GM18498 (cell line): Measurements from ENCODE around the gene EPYC.
A peak's percentile ranks its signal among the peaks of the same experiment; 100 is the strongest.

Source experiments
- ATAC-seq: cut with Tn5 transposase; IDR thresholded peaks from one replicate; pipeline ENCODE4 v1.9.1; 2021; ENCODE audit warnings: mild to moderate bottlenecking, moderate library complexity; ENCODE audit not compliant: unreplicated experiment

EPYC gene

GRCh38 chr12:90959032-90959431 lies 45.7 kb downstream of the EPYC start:
- no peak for ATAC-seq

GRCh38 chr12:90958347-90958746 lies 46.4 kb downstream of the EPYC start:
- ATAC-seq = no peak

DNA sequence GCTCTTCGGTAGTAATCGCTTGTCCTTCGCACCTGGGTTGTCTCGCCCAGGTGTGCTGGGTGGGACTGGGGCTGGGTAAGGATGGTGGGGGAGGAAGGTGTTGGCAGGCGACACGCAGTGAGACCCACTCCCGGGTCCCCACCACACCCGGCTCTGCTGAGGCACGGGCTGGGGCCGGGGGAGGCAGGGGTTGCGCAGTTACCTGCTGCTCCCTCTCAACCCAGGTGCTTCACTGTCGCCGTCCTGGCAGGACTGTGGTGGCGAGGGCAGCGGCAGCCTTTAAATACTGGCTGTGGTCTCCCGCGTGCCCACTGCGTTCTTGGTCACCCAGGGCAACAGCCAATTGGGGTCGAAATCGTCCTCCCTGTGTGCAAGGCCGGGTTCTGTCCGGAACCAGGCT lies 49.9 kb downstream of the EPYC start, which contains the start of gene CCER1:
TSS of gene CCER1 (minus strand) at position 256 of the 400 bp plus-strand sequence. CDS start 434 bp downstream, outside the sequence.
- ATAC-seq = no peak

DNA sequence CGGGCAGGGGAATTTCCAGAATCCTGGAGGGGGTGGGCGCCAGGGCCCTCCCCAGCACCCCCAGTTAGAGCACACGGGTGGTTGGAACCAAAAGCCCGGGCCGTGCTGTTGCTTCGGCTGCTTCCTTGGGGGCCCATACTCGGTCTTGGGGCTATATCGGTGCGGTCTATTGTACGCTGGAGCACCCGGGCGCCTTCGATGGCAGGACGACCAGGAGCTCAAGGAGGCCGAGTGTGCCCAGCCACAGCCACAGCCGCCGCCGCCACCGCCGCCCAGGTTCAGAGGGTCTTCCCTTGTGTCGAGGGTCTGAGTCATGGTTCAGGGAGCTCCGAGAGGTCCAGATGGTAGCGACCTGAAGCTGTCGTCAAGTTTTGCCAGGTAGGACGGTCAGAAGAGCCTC lies 50.3 kb downstream of the EPYC start:
- no peak for ATAC-seq

- ATAC-seq = no peak
These were observed 50.8 kb downstream of the EPYC start for GRCh38 chr12:90953956-90954421.

GRCh38 chr12:90951432-90952105 lies 53.2 kb downstream of the EPYC start:
- ATAC-seq = no peak

DNA sequence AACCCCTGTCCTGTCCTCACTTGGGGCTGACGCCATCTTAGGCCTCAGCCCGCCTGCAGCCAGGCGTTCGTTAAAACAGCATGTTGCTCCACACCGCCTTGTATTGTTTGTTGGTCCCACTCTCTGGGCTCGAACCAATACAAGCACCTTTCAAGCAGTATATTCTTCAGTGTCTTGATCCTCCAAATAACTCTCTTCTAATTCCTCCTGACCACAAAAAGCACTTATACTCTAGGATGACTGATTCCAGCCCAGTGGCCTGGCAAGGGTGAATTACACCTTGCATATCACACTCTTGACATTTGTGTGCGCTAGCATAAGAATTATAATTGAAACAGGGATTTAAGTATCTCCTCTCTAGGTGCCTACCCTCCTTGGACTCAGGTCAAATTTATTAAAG lies 56.9 kb downstream of the EPYC start:
- no peak for ATAC-seq

DNA sequence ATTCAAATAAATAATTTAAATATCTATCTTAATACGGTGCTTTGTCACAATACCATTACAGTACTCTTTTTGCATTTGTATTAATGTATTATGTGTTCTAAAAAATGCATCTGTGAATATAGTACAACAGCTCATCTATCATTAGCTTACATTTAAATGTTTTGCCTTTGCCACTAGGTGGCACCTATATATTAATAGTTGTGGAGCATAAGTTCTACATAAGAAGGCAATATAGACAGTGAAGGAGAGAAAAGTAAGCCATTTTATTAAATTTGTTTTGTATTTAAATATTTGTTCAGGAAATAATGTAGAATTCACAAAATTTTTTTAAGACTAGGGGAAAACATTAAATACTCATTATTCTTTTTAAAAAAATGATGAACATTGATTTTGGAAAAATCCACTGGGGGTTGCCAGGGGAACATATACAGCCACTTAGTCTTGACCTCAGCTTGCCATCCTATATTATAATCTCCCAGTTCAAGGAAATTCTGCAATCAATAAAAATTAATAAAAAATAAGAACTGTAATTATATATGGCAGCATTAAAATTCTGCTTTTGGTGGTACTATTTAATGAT lies 59.6 kb downstream of the EPYC start:
- ATAC-seq = peak; percentile 74

GRCh38 chr12:90943255-90943654 lies 61.5 kb downstream of the EPYC start:
- no peak for ATAC-seq

- peak; percentile 81 for ATAC-seq
These were observed 63.8 kb downstream of the EPYC start for GRCh38 chr12:90940872-90941499.

DNA sequence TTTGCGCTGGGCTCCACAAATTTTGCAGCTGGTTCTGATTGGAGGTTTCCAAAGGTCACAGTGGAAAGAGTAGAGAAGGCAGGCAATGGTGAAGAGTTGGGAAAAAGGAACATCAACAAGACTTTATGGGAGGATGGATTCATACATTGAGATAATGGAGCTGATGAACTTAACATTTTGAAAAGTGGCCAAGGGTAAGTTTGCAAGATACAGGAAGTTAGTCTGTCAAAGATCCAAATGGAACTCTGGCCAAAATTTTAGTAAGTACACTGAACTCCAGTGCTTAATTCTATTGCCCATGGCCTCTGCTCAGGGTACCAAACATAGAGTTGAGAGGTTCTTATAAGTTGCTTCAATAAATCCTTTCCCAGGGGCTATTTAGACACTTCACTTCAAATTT lies 65.4 kb downstream of the EPYC start:
- ATAC-seq = no peak

GRCh38 chr12:90938451-90938850 lies 66.3 kb downstream of the EPYC start:
- ATAC-seq = no peak

DNA sequence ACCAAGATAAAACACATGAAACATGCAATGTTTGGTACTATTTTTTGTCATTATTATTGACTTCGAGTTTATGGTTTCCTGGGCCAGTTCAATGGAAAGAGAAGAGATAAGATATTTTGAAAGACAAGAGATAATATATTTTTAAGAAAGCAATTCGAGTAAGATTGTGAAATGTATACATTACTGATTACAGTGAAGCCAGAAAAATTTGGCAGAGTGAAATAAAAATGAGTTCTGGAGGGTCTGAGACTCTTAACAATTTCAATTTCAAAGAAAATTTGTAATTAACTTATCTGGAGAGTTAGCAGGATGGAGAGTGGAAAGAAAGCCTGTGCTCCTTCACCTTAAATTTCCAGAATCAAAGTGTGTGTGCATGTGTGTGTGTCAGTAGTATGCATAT lies 67.1 kb downstream of the EPYC start:
- ATAC-seq = no peak

DNA sequence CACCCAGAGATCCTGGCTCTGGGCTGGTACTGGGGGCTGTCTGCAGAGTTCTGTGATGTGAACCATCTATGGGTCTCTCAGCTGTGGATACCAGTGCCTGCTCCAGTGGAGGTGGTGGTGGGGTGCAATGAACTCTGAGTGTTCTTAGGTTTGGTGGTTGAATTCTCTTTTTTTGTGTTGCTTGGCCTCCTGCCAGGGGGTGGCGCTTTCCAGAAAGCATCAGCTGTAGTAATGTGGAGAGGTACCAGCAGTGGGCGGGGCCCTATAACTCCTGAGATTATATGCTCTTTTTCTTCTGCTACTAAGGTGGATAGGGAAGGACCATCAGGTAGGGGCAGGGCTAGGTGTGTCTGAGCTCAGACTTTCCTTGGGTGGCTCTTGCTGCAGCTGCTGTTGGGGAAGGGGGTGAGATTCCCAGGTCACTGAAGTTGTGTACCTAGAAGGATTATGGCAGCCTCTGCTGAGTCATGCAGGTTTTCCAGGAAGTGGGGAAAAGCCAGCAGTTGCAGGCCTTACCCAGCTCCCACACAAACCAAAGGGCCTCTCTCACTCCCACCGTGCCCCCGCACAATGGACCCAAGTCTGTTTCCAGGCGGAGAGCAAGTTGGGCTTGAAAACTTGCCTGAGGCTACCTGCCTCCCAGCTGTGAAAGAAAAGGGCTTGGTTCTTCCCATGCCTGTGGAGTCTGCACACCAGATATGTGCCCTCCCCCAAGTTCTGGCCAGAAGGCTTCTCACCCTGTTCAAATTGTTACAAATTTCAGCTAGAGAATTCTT lies 68.4 kb downstream of the EPYC start:
- ATAC-seq = no peak

DNA sequence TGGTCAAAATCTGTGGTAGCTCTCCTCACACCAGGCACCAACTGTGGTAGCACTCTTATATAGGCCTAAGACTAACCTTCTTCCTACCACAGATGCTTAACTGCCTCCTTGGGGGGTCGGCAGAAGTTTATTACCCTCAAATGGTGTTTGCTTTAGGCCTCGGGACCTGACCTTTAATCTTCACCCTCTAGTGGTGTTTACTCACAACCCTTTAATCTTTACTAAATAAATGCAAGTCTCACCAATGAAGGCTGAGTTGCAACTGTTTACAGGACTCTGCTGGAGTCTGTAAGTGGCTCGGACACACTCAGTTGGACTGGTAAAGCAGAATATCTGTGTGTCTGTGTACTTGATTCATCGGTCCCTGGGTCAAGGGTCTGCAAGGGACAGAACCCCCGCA lies 79.2 kb downstream of the EPYC start:
- ATAC-seq = no peak

GRCh38 chr12:90924406-90924805 lies 80.4 kb downstream of the EPYC start:
- ATAC-seq = no peak

DNA sequence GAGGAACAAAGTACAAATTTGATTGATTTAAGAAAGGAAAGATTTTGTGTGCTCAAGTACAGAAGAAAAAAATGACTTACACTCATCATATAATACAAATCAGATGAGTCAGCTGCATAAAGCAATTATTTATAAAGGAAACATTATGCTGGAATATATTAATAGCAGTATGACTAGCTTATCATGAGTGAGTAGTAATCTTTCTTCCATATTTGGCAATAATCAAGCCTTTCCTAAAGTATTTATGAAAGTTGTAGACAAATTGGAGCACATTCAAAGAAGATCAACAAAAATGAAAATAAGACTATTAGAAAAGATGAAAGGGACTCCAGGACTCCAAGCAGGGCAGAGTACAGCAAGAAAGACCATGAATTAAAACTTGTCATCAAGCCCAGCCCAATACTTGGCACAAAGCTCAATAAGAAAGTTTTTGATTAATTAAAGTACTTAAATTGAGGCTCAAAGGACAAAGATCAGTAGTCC lies 82.6 kb downstream of the EPYC start:
- no peak for ATAC-seq

DNA sequence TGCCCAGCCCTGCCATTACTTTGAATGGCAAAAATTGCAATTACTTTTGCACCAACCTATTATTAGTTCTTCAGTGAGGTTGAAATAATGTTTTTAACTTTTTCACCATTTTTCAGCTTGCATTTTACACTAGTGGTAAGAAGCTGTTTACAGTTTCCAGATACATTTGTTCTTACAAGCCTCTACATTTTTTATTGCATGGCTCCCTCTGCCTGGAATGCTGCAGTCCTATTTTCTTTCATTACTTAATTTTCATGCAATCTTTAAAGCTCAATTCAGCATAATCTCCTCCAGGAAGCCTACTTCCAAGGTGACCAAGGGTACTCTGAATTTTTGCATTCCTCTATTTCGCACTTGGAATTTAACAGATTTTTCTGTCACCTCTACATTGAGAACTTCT lies 83.2 kb downstream of the EPYC start:
- ATAC-seq = no peak

- no peak for ATAC-seq
These were observed 84.5 kb downstream of the EPYC start for GRCh38 chr12:90920222-90920621.

DNA sequence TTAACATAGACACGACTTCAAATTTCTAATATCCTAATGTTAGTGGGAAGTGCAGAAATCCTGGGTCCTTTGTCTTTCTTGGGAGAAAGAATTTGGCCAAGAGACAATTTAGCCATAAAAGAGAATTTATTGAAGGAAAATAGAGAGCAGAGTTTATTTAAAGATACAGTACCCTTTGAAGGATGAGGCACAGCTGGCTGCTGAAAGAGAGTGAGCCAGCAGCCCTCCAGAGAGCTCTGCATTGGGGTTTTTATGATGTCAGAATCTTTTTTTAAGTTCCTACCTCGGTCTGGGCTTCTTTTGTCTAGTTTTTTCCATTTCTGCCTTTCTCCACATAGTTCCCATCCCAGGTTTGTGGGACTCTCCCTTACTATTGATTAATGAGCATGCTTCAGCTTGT lies 87.3 kb downstream of the EPYC start:
- ATAC-seq = no peak

DNA sequence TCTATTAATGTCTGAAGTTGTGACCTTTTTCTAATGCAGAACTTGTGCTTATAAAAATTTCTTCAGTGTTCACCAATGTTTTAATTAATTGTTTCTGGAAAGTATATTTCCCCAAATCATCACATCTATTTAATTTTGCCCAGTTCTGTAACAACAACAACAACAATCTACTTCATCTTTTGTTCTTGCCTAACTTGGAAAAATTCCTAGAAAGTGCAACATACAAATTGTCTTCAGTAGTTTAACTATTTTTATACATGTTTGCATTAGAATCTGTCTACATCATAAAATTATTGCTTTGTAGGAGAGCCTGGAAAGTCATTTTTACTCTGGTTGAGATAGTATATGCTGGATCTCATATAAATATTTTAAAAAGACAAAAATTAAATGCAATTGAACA lies 88.3 kb downstream of the EPYC start:
- ATAC-seq = no peak
